RWPE1 (cell line): ENCODE data around the gene DTD1.

Source experiments
- CTCF ChIA-PET: fragments of 350-600 bp; sonication (Branson Sonifier 250); formaldehyde crosslinking; extraction: SDS; loops from one replicate; lab custom pipeline; 2021; lab: Yijun Ruan, JAX
- POLR2A ChIA-PET: fragments of 400-600 bp; formaldehyde crosslinking; extraction: SDS; loops from one replicate; lab custom pipeline; 2020; ENCODE audit warnings: antibody characterized with exemption; ENCODE audit not compliant: low non-redundant PET; lab: Yijun Ruan, JAX
- DNase-seq: peaks from one replicate; pipeline ENCODE4 v3.0.0; 2012; ENCODE audit warnings: low spot score
- H3K27ac ChIP-seq: fragments of 450-650 bp; 2 replicates; pipeline ENCODE4 v1.5.1; 2017
- CTCF ChIP-seq: fragments of 450-650 bp; conservative IDR thresholded peaks from 2 replicates; pipeline ENCODE4 v1.5.1; 2017; ENCODE audit warnings: low read depth, mild to moderate bottlenecking

Gene DTD1

DNA sequence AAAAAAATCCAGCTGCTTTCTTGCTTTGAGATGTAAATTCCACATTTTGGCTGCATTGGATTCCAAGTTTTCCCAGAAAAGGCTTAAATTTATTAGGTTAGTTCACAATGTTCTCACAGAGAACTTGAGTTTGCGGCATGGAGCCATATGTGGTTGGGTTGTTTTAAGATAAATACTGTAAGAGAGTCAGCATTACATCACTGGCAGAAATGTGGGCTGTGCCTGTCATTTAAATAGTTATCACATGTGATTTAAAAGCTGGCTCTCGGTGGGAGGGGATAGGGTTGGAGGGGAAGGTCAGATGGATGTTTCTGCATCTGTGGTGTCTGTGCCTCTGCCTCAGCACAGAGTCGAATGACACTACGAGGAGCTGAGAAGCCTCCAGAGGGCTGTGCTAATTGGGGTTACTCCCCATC is 151.9 kb downstream of the DTD1 start:
- POLR2A ChIA-PET: no interaction called here
- CTCF ChIA-PET: interaction anchor here (0.6 kb wide), 2 partner anchors 10 to 29 kb away, joined by 3 to 6 read pairs; no protein-coding TSS in a partner anchor

DNA sequence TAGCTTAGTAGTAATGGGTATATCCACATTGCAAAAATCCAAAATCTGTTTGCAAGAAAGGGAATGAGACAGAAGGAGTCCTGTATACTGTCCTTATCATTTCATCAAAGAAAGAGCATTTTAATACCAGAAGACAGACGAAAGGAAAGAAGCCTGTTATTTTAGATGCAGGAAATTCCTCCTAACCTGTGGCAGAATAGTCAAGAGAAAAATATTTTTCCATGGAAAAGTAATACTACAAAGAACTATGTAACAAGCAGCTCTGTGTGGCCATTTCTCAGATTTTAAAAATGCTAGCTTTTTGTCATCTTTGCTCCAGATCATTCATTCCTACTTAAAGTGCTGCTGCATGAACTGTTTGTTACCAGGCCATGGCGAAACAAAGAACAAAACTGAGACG is 152.9 kb downstream of the DTD1 start:
- POLR2A ChIA-PET: no interaction called here
- CTCF ChIA-PET: no interaction called here
- no peak for TF ChIP-seq CTCF

More for the DNA sequence above, 151.9 kb downstream of the DTD1 start:
- no peak for DNase-seq
- no peak for TF ChIP-seq CTCF
- H3K27ac ChIP-seq: no peak overlapping the region

GRCh38 chr20:18742841-18743240 is 155.0 kb downstream of the DTD1 start:
- ChIA-PET CTCF (no interaction called here), POLR2A (no interaction called here)
- H3K27ac ChIP-seq: no peak overlapping the region

More for the DNA sequence above, 152.9 kb downstream of the DTD1 start:
- no peak overlapping the region for H3K27ac ChIP-seq
- no peak for DNase-seq

DNA sequence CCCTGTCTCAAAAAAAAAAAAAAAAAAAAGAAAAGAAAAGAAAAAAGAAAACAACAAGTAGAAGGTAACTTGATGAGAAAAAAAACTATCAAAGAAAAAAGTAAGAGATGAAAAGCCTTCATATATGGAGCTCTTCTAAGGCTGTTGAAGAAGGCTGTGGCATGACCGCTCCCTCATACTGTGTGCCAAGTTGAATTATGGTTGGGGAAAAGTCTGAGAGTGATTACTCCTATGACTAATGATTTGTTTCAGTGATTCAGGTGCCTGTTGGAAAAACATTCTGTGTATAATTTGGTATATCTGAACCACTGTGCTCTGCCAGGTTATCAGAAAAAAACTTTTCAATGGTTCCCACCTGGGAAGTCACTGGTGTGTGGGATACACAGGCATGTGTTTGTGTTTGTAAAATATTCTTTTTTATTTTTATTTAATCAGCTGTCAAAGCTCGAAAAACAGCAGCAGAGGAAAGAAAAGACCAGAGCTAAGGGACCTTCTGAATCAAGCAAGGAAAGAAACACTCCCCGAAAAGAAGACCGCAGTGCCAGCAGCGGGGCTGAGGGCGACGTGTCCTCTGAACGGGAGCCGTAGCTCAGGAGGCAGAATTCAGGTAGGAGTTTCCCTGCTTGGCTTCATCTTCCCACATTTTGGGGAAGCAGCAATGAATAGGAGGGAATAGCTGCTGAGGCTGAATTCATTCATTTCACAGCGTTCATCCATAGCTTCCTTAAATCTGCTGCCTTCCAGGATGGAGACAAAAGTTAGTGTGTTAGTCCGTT is 156.0 kb downstream of the DTD1 start:
- POLR2A ChIA-PET: no interaction called here
- DNase-seq: peak; percentile 18
- no peak overlapping the region for H3K27ac ChIP-seq
- CTCF ChIA-PET: no interaction called here
- TF ChIP-seq CTCF: no peak

More at GRCh38 chr20:18742841-18743240, 155.0 kb downstream of the DTD1 start:
- DNase-seq: no peak
- TF ChIP-seq CTCF: no peak

DNA sequence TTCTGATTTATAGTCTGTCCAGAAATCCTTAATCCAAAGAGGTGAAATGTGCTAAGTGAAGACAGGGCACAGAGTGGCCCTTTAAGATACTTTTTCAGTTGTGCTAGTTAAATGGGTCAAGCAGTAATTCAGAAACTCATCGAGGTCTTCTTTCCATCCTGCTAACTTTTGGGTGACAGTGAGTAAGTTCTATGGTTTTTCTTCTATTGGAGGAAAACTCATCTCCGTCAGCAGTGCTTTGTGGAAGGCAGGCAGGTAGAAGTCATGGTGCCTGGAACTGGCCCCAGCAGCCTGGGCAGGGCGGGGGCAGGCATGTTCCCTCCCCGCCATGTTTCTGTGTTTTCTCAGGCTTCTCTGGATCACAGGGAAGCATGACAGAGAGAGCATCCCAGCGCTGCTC is 159.2 kb downstream of the DTD1 start:
- ChIA-PET POLR2A (no interaction called here), CTCF (interaction anchor here (0.7 kb wide), 1 partner anchor 683 kb away, joined by 4 read pairs; no protein-coding TSS in a partner anchor)
- TF ChIP-seq CTCF: no peak
- no peak for DNase-seq
- H3K27ac ChIP-seq: no peak overlapping the region

- TF ChIP-seq CTCF: no peak
- ChIA-PET CTCF (no interaction called here), POLR2A (no interaction called here)
- no peak overlapping the region for H3K27ac ChIP-seq
- no peak for DNase-seq
Measured at GRCh38 chr20:18748987-18749386, 161.1 kb downstream of the DTD1 start.
